GM11168 (cell line): ENCODE data around the gene RBMXL3.

ENCODE experiments used
- in situ Hi-C: fragments of 300-500 bp; cut with MboI; formaldehyde crosslinking; loops from one replicate; pipeline ENCODE4 v1.12.0; 2022; ENCODE audit warnings: low sequenced_read_pairs; ENCODE audit not compliant: unreplicated experiment

Gene RBMXL3

DNA sequence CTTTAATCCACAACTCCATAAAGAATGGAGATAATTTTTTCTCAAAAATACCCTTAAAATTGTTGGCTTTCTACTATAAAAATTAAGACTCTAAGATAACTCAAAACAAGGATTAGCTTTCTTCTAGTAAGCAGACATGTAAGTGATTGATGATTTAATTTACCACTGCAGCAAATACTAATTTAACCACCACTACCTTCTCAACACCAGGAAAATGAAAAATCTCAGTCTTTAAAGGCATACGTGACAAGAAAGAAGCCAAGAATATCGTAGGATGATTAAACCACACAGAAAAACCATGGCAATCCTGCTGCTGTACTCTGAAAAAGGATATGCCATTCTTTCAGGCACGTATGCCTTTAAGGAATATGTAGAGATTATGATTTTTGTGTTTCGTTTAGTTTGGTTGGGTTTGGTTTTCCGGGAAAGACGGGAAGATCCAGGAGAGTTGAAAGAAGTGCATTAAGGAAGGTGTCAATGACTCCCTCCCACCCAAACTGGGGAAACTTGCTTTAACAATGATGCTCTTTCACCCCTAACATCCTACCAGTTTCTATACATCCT lies 43.8 kb downstream of the RBMXL3 start:
- in situ Hi-C loops = no loop called here

DNA sequence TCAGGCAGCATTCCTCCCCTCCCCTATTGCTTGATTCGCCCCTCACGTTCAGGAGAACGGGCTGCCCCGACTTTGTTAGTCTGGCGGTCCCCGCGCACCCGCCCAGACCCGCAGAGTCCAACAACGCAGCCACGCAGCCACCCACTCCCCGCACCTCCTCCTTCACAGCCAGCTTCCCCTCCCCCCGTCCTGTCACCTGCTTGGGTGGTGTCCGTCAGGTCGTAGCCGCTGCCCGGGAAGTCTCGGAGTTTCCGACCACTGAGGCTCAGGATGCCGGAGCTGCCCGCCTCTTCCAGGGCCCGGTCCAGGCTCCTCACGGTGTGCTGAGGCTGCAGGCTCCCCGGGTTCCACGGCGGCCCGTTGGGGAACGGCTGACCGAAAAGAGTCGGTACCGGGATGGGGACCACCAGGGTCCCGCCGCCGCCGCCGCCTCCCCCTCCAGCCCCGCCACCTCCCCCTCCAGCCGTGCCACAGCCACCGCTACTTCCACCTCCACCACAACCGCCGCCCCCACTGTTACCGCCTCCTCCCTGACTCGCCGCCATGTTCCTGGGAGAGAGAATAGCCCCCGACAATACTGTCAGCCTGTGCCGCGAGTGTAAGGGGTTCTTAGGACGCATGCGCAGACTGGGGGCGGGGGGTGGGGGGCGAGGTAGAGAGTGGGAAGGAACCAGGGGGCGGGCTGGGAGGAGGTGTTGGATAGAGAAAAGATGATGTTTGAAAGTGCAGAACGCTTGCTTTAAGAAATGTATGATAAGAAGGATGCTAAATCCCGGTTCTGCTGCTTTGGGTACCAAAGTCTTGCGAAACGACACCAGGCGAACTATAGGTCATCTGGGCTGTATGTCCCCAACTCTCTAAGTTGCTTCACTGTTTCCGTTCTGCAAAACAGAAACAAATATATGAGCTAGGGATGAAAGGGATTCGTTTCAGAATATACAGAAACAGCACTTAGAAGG lies 44.6 kb downstream of the RBMXL3 start, which contains the start of gene LRCH2:
Gene LRCH2, minus strand, starts transcription at position 600 of the 959 bp plus-strand sequence. Its CDS starts 55 bp downstream, at position 545.
- in situ Hi-C loops = no loop called here

DNA sequence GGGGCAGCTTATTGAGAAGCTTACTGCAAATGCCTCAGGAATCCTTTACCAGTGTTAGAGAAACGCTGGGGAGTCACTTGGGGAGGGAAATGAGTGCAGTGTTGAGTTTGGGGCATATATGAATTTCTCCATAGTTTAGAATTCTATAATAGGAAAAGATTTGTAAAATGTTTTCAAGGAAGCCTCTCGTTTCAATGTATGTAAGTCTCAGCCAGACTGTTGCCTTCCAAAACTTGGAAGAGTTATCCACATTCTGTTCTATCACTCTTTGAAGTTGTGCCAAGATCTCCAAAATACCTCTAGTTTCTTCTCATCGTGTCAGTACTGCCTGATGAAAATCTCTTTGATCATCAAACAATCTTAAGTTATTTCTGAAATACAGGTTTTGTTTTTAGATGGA lies 45.3 kb downstream of the RBMXL3 start:
- in situ Hi-C loops = no loop called here

- in situ Hi-C loops = no loop called here
Observed at GRCh38 chrX:115236560-115236959, 47.4 kb downstream of the RBMXL3 start.

- in situ Hi-C loops = no loop called here
Observed at GRCh38 chrX:115237056-115237455, 47.8 kb downstream of the RBMXL3 start.
